NB4 (cell line): ENCODE measurements around the gene SUMF1.

Experiments
- CTCF ChIP-seq: IDR thresholded peaks from one replicate; pipeline ENCODE4 v1.5.1; 2012; ENCODE audit warnings: low read depth, low read length
- MAX ChIP-seq: IDR thresholded peaks from 2 replicates; pipeline ENCODE4 v1.6.1; 2011; ENCODE audit warnings: low read depth, low read length
- POLR2A ChIP-seq: IDR thresholded peaks from 2 replicates; pipeline ENCODE4 v1.6.1; 2011; ENCODE audit warnings: mild to moderate bottlenecking; ENCODE audit not compliant: insufficient read length; ENCODE audit errors: extremely low read depth

- TF ChIP-seq CTCF (no peak), POLR2A (no peak), MAX (no peak)
Observed at GRCh38 chr3:4509983-4510755, 43.1 kb upstream of the SUMF1 start.
